MM.1S (cell line): ENCODE measurements around the gene GPR137B.

ENCODE experiments used
- DNase-seq: peaks from one replicate; pipeline ENCODE4 v3.0.0-alpha.2; 2015
- H2AFZ ChIP-seq: fragments of 300-600 bp; sonication (generic); 2 replicates; pipeline ENCODE4 v1.6.0; 2016; ENCODE audit warnings: antibody characterized with exemption, low read length
- H3F3A ChIP-seq: fragments of 300-600 bp; sonication (generic); 2 replicates; pipeline ENCODE4 v1.6.1; 2016; ENCODE audit warnings: mild to moderate bottlenecking, antibody characterized with exemption, low read length, moderate library complexity, mixed read lengths; ENCODE audit not compliant: insufficient read depth
- H3K27ac ChIP-seq: fragments of 300-600 bp; sonication (generic); 2 replicates; pipeline ENCODE4 v1.5.1; 2016; ENCODE audit warnings: mild to moderate bottlenecking, low read length
- H3K27me3 ChIP-seq: fragments of 300-600 bp; sonication (generic); replicated peaks from 2 replicates; pipeline ENCODE4 v1.6.0; 2016; ENCODE audit warnings: low read length; ENCODE audit not compliant: insufficient read depth
- H3K36me3 ChIP-seq: fragments of 300-600 bp; sonication (generic); replicated peaks from 2 replicates; pipeline ENCODE4 v1.6.1; 2016; ENCODE audit warnings: mild to moderate bottlenecking, low read length, mixed read lengths; ENCODE audit not compliant: insufficient read depth
- H3K4me1 ChIP-seq: fragments of 300-600 bp; sonication (generic); 2 replicates; pipeline ENCODE4 v1.6.1; 2016; ENCODE audit warnings: low read length, mixed read lengths
- H3K4me2 ChIP-seq: fragments of 300-600 bp; sonication (generic); 2 replicates; pipeline ENCODE4 v1.6.0; 2016; ENCODE audit warnings: low read depth, low read length
- H3K4me3 ChIP-seq: fragments of 300-600 bp; sonication (generic); 2 replicates; pipeline ENCODE4 v1.5.1; 2016; ENCODE audit warnings: low read length, mixed read lengths
- H3K79me2 ChIP-seq: fragments of 300-600 bp; sonication (generic); 2 replicates; pipeline ENCODE4 v1.6.1; 2016; ENCODE audit warnings: mixed run types, low read length, mixed read lengths
- H3K9ac ChIP-seq: fragments of 300-600 bp; sonication (generic); 2 replicates; pipeline ENCODE4 v1.6.1; 2016; ENCODE audit warnings: low read length, mixed read lengths
- H3K9me2 ChIP-seq: fragments of 300-600 bp; sonication (generic); replicated peaks from 2 replicates; pipeline ENCODE4 v1.6.1; 2016; ENCODE audit warnings: mild to moderate bottlenecking, low read length, mixed read lengths; ENCODE audit not compliant: insufficient read depth
- H3K9me3 ChIP-seq: fragments of 300-600 bp; sonication (generic); replicated peaks from 2 replicates; pipeline ENCODE4 v1.6.1; 2016; ENCODE audit warnings: mild to moderate bottlenecking, low read length, mixed read lengths; ENCODE audit not compliant: insufficient read depth
- H4K20me1 ChIP-seq: fragments of 300-600 bp; sonication (generic); 2 replicates; pipeline ENCODE4 v1.6.1; 2016; ENCODE audit warnings: mild to moderate bottlenecking, low read length, moderate library complexity, mixed read lengths; ENCODE audit not compliant: insufficient read depth
- EZH2 ChIP-seq: fragments of 300-600 bp; sonication (generic); optimal IDR thresholded peaks from 2 replicates; pipeline ENCODE3; 2017; ENCODE audit warnings: low read depth, mild to moderate bottlenecking, antibody characterized with exemption, low read length, mixed read lengths
- EZH2phosphoT487 ChIP-seq: fragments of 300-600 bp; sonication (generic); IDR thresholded peaks from 2 replicates; pipeline ENCODE4 v1.6.1; 2018; ENCODE audit warnings: antibody characterized with exemption, low read length
- TF ChIP-seq, protein P1 (sequence below): fragments of 300-600 bp; sonication (generic); IDR thresholded peaks from 2 replicates; pipeline ENCODE4 v1.5.1; 2016; ENCODE audit warnings: antibody characterized with exemption, low read length, mixed read lengths

Gene GPR137B

DNA sequence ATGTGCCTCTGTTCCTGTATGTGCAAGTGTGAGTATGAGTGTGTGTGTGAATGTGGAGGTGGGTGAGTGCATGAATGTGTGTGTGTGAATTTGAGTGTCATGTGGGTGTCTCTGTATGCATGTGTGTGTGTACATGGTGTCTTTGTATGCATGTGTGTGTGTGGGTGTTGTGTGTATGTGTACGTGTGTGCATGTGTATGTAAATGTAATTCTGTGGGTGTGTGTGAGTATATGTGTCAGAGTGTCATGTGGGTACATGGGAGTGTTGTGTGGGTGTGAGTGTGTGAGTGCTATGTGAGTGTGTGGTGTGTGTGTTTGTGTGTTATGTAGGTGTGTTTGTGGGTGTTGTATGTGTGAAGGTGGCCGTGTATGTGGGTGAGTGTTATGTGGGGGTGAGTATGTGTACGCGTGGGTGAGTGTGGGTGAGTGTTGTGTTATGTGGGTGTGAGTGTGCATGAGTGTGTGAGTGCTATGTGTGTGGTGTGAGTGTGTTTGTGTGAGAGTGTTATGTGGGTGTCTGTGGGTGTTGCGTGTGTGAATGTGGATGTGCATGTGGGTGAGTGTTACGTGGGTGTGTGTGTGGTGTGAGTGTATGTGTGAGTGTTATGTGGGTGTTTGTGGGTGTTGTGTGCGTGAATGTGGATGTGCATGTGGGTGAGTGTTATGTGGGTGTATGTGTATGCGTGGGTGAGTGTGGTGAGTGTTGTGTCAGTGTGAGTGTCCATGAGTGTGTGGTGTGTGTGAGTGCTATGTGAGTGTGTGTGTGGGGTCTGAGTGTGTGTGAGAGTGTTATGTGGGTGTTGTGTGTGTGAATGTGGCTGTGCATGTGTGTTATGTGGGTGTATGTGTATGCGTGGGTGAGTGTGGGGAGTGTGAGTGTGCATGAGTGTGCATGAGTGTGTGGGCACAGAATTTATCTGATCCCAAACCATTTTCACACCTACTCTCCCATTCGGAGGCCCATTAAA is 40.8 kb upstream of the GPR137B start:
- no peak for DNase-seq
- no peak overlapping the region for H3K4me2 ChIP-seq
- no peaks in the 10 kb centered on the region for H3K27me3 ChIP-seq
- TF ChIP-seq, protein P1, sequence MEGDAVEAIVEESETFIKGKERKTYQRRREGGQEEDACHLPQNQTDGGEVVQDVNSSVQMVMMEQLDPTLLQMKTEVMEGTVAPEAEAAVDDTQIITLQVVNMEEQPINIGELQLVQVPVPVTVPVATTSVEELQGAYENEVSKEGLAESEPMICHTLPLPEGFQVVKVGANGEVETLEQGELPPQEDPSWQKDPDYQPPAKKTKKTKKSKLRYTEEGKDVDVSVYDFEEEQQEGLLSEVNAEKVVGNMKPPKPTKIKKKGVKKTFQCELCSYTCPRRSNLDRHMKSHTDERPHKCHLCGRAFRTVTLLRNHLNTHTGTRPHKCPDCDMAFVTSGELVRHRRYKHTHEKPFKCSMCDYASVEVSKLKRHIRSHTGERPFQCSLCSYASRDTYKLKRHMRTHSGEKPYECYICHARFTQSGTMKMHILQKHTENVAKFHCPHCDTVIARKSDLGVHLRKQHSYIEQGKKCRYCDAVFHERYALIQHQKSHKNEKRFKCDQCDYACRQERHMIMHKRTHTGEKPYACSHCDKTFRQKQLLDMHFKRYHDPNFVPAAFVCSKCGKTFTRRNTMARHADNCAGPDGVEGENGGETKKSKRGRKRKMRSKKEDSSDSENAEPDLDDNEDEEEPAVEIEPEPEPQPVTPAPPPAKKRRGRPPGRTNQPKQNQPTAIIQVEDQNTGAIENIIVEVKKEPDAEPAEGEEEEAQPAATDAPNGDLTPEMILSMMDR: no peak
- TF ChIP-seq EZH2: no peak
- no peak for TF ChIP-seq EZH2phosphoT487
- no peaks in the 10 kb centered on the region for H3K9me3 ChIP-seq
- no peaks in the 10 kb centered on the region for H3K4me1 ChIP-seq
- H3K4me3 ChIP-seq: no peak overlapping the region
- H3F3A ChIP-seq: no peaks in the 10 kb centered on the region
- no peaks in the 10 kb centered on the region for H3K9me2 ChIP-seq
- H3K9ac ChIP-seq: no peak overlapping the region
- H3K36me3 ChIP-seq: no peaks in the 10 kb centered on the region
- H4K20me1 ChIP-seq: no peaks in the 10 kb centered on the region
- no peak overlapping the region for H3K27ac ChIP-seq
- no peaks in the 10 kb centered on the region for H3K79me2 ChIP-seq
- no peak overlapping the region for H2AFZ ChIP-seq

DNA sequence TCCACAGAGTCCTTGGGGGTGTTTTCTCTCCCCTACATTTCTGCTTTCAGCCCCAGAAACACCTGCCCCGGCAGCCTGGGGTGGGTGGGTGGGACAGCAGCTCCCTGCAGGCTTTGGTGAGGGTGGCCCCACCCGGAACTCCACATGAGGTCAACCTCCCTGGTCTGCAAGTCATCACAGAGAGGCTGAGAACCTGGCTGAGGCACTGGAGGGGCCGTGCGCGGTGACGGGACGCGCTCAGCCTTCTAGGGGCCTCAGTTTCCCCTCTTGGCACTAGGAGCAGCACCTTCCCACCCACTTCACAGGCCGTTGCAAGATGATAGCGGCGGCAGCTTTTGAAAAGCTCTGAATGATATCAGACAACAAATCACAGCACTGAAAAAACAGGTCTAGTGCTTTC is 39.7 kb upstream of the GPR137B start:
- no peak overlapping the region for H3K27ac ChIP-seq
- peak overlapping the region; percentile 16; the same call in 1 of the 2 replicates for H3K4me2 ChIP-seq
- H3K79me2 ChIP-seq: no peaks in the 10 kb centered on the region
- no peaks in the 10 kb centered on the region for H3K9me2 ChIP-seq
- H3K27me3 ChIP-seq: 0 out of 2 replicates have a peak, but pooled peaks cover 5% of the 10 kb centered on the region
- no peaks in the 10 kb centered on the region for H3K4me1 ChIP-seq
- no peaks in the 10 kb centered on the region for H3K36me3 ChIP-seq
- H4K20me1 ChIP-seq: no peaks in the 10 kb centered on the region
- TF ChIP-seq EZH2phosphoT487 (no peak), EZH2 (no peak)
- TF ChIP-seq, protein P1: no peak
- H3K9ac ChIP-seq: no peak overlapping the region
- H3F3A ChIP-seq: no peaks in the 10 kb centered on the region
- H3K9me3 ChIP-seq: no peaks in the 10 kb centered on the region
- no peak overlapping the region for H2AFZ ChIP-seq
- no peak overlapping the region for H3K4me3 ChIP-seq
- no peak for DNase-seq

DNA sequence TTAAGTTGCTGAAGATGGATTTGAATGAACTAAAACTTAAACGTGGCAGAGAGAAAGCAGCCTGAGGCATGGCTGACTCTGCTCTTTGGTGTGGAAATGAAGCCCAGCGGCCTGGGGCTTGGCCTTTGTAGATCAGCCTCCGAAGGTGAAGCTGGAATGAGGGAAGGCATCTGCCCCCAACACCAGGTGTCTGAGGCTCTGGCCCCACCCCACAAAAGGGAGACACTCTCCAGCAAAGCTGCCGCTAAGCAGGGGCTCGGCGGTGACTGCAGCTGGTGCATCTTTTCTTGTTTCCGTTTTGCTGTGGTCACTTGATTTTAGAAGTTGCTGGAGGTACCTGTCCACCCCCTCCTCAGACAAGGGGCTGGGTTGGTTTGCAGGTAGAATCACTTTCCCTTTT is 39.3 kb upstream of the GPR137B start:
- Histone ChIP-seq H3K9me3 (no peaks in the 10 kb centered on the region), H4K20me1 (no peaks in the 10 kb centered on the region), H3K9me2 (no peaks in the 10 kb centered on the region), H3K79me2 (no peaks in the 10 kb centered on the region), H2AFZ (no peak overlapping the region), H3K27ac (no peak overlapping the region), H3K4me1 (no peaks in the 10 kb centered on the region), H3K4me3 (no peak overlapping the region), H3K9ac (no peak overlapping the region), H3K36me3 (no peaks in the 10 kb centered on the region), H3K27me3 (0 out of 2 replicates have a peak, but pooled peaks cover 5% of the 10 kb centered on the region), H3K4me2 (peak overlapping the region; percentile 16; the same call in 1 of the 2 replicates), H3F3A (no peaks in the 10 kb centered on the region)
- no peak for TF ChIP-seq EZH2phosphoT487
- TF ChIP-seq EZH2: no peak
- TF ChIP-seq, protein P1: no peak
- no peak for DNase-seq
